Loucy (cell line): ENCODE measurements around the gene CFAP20.

ENCODE experiments used
- H2AFZ ChIP-seq: fragments of 200-600 bp; sonication (generic); 2 replicates; pipeline ENCODE4 v1.6.0; 2016; ENCODE audit warnings: antibody characterized with exemption, mild to moderate bottlenecking, low read length, moderate library complexity
- H3F3A ChIP-seq: fragments of 200-600 bp; 2 replicates; pipeline ENCODE4 v1.6.0; 2016; ENCODE audit warnings: antibody characterized with exemption, low read depth, mild to moderate bottlenecking
- H3K27me3 ChIP-seq: fragments of 200-600 bp; sonication (generic); 2 replicates; pipeline ENCODE4 v1.6.1; 2014; ENCODE audit warnings: low read length, mild to moderate bottlenecking; ENCODE audit not compliant: insufficient read depth, poor library complexity, severe bottlenecking
- H3K36me3 ChIP-seq: fragments of 200-600 bp; sonication (generic); 2 replicates; pipeline ENCODE4 v1.6.1; 2016; ENCODE audit warnings: low read length; ENCODE audit not compliant: insufficient read depth
- H3K4me1 ChIP-seq: fragments of 200-600 bp; sonication (generic); 2 replicates; pipeline ENCODE4 v1.5.1; 2014; ENCODE audit warnings: low read length, mild to moderate bottlenecking; ENCODE audit not compliant: insufficient read depth, poor library complexity, severe bottlenecking
- H3K4me2 ChIP-seq: fragments of 200-600 bp; sonication (generic); 2 replicates; pipeline ENCODE4 v1.6.0; 2014; ENCODE audit warnings: antibody characterized with exemption, low read length, low read depth, mild to moderate bottlenecking; ENCODE audit not compliant: poor library complexity, severe bottlenecking
- H3K4me3 ChIP-seq: fragments of 200-600 bp; sonication (generic); 2 replicates; pipeline ENCODE4 v1.5.1; 2014; ENCODE audit warnings: low read length, mild to moderate bottlenecking, mixed read lengths; ENCODE audit not compliant: poor library complexity, severe bottlenecking
- H3K79me2 ChIP-seq: fragments of 200-600 bp; sonication (generic); 2 replicates; pipeline ENCODE4 v1.6.1; 2014; ENCODE audit warnings: low read length; ENCODE audit not compliant: insufficient read depth
- H3K9ac ChIP-seq: fragments of 200-600 bp; sonication (generic); 2 replicates; pipeline ENCODE4 v1.6.0; 2014; ENCODE audit warnings: mild to moderate bottlenecking, low read depth, low read length, moderate library complexity; ENCODE audit not compliant: poor library complexity, severe bottlenecking
- H3K9me2 ChIP-seq: fragments of 200-600 bp; sonication (generic); replicated peaks from 2 replicates; pipeline ENCODE4 v1.6.1; 2016; ENCODE audit warnings: low read depth, low read length, mixed read lengths
- H3K9me3 ChIP-seq: fragments of 200-600 bp; sonication (generic); 2 replicates; pipeline ENCODE4 v1.6.1; 2014; ENCODE audit warnings: mild to moderate bottlenecking, antibody characterized with exemption, low read length, low read depth; ENCODE audit not compliant: insufficient read depth
- H4K20me1 ChIP-seq: fragments of 200-600 bp; sonication (generic); 2 replicates; pipeline ENCODE4 v1.6.0; 2014; ENCODE audit warnings: antibody characterized with exemption, low read length, mild to moderate bottlenecking; ENCODE audit not compliant: insufficient read depth, poor library complexity, severe bottlenecking
- CTCF ChIP-seq: fragments of 200-600 bp; sonication (generic); conservative IDR thresholded peaks from 2 replicates; pipeline ENCODE4 v1.5.1; 2014; ENCODE audit warnings: mild to moderate bottlenecking, antibody characterized with exemption, low read length
- EZH2phosphoT487 ChIP-seq: fragments of 200-600 bp; IDR thresholded peaks from 2 replicates; pipeline ENCODE4 v1.6.1; 2018; ENCODE audit warnings: antibody characterized with exemption, mild to moderate bottlenecking, moderate library complexity, borderline replicate concordance

Gene CFAP20

DNA sequence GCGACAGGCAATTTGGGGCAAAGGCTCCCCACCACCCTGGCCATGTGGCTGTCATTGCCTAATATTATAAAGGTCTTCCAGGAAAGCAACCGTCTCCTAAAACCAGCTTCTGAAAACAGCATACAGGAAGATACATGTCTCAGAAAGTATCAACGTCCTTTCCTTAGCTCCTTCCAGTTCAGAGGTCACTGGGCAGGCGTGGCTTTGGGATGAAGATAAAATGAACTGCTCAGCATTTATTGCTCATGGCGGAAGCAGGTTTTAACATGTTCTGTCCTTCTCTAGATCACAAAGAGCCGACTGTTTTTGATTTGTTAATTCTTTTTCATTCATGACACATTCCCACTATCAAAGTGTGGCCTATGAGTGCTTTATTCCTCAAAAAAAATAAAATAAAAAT is 8.0 kb downstream of the CFAP20 start:
- H3K4me2 ChIP-seq: peak overlapping the region; percentile 71
- peaks cover 37% of the 10 kb centered on the region for H3K4me1 ChIP-seq
- no peak overlapping the region for H2AFZ ChIP-seq
- no peaks in the 10 kb centered on the region for H3K27me3 ChIP-seq
- no peaks in the 10 kb centered on the region for H3K9me2 ChIP-seq
- no peak for TF ChIP-seq CTCF
- TF ChIP-seq EZH2phosphoT487: no peak
- H4K20me1 ChIP-seq: peaks cover 85% of the 10 kb centered on the region
- 0 out of 2 replicates have a peak, but pooled peaks cover 3% of the 10 kb centered on the region for H3F3A ChIP-seq
- H3K4me3 ChIP-seq: peak overlapping the region; percentile 56
- H3K9me3 ChIP-seq: no peaks in the 10 kb centered on the region
- H3K9ac ChIP-seq: peak overlapping the region; percentile 15
- peaks cover 94% of the 10 kb centered on the region for H3K79me2 ChIP-seq
- H3K36me3 ChIP-seq: peaks cover 10% of the 10 kb centered on the region; the same call in 1 of the 2 replicates

GRCh38 chr16:58120234-58120633 is 8.9 kb downstream of the CFAP20 start:
- TF ChIP-seq CTCF: no peak
- TF ChIP-seq EZH2phosphoT487: no peak
- no peaks in the 10 kb centered on the region for H3K9me3 ChIP-seq
- H3K9ac ChIP-seq: no peak overlapping the region
- 0 out of 2 replicates have a peak, but pooled peaks cover 3% of the 10 kb centered on the region for H3F3A ChIP-seq
- H3K4me1 ChIP-seq: peaks cover 29% of the 10 kb centered on the region
- H3K4me3 ChIP-seq: no peak overlapping the region
- H2AFZ ChIP-seq: no peak overlapping the region
- peak overlapping the region; percentile 71 for H3K4me2 ChIP-seq
- H3K9me2 ChIP-seq: no peaks in the 10 kb centered on the region
- H4K20me1 ChIP-seq: peaks cover 76% of the 10 kb centered on the region
- peaks cover 19% of the 10 kb centered on the region for H3K36me3 ChIP-seq
- H3K79me2 ChIP-seq: peaks cover 87% of the 10 kb centered on the region
- H3K27me3 ChIP-seq: no peaks in the 10 kb centered on the region

DNA sequence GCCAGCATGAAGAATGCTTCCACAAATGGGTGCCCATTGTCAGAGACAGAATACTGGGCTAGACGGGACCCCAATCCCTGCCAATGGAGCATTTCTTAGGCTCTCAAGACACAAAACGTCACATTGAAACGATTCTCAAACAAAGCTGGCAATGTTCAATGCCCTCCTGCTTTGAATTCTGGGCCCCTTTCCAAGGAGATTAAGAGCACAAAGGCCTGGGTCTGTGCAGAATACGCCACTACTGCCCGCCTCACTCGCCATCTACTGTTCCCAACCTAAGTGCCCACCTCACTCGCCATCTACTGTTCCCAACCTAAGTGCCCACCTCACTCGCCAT is 9.7 kb downstream of the CFAP20 start:
- peaks cover 24% of the 10 kb centered on the region for H3K4me1 ChIP-seq
- peaks cover 80% of the 10 kb centered on the region for H3K79me2 ChIP-seq
- no peak overlapping the region for H2AFZ ChIP-seq
- H3K9me2 ChIP-seq: no peaks in the 10 kb centered on the region
- no peaks in the 10 kb centered on the region for H3K9me3 ChIP-seq
- 0 out of 2 replicates have a peak, but pooled peaks cover 3% of the 10 kb centered on the region for H3F3A ChIP-seq
- H4K20me1 ChIP-seq: peaks cover 69% of the 10 kb centered on the region
- H3K4me3 ChIP-seq: no peak overlapping the region
- no peak overlapping the region for H3K9ac ChIP-seq
- no peaks in the 10 kb centered on the region for H3K27me3 ChIP-seq
- peak overlapping the region; percentile 71 for H3K4me2 ChIP-seq
- peaks cover 27% of the 10 kb centered on the region for H3K36me3 ChIP-seq
- TF ChIP-seq CTCF (no peak), EZH2phosphoT487 (no peak)
